Activated CD4-positive, alpha-beta T cell treated with anti-CD3 and anti-CD28 coated beads for 48 hours (primary cell): ENCODE measurements around the gene FRMD6.
A peak's percentile ranks its signal among the peaks of the same experiment; 100 is the strongest.

Experiments
- DNase-seq: peaks from one replicate; pipeline ENCODE4 v3.0.0-alpha.2; 2020

FRMD6 gene

DNA sequence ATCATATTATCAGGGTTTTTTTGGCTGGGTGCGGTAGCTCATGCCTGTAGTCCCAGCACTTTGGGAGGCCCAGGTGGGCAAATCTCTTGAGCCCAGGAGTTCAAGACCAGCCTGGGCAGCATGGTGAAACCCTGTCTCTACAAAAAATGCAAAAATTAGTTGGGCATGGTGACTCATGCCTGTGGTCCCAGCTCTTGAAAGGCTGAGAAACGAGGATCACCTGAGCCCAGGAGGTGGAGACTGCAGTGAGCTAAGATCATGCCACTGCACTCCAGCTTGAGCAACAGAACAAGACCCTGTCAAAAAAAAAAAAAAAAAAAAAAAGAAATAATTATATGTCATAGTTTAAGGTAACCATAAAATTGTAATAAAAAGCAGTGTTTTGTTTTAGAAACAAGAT, 18.4 kb upstream of the FRMD6 start:
- DNase-seq = peak; percentile 6

- DNase-seq = no peak
These were observed 15.6 kb upstream of the FRMD6 start for GRCh38 chr14:51636109-51636508.

GRCh38 chr14:51638071-51638944, 13.4 kb upstream of the FRMD6 start:
- DNase-seq = no peak

GRCh38 chr14:51639668-51640316, 11.9 kb upstream of the FRMD6 start:
- no peak for DNase-seq

GRCh38 chr14:51643140-51643539, 8.6 kb upstream of the FRMD6 start:
- no peak for DNase-seq

DNA sequence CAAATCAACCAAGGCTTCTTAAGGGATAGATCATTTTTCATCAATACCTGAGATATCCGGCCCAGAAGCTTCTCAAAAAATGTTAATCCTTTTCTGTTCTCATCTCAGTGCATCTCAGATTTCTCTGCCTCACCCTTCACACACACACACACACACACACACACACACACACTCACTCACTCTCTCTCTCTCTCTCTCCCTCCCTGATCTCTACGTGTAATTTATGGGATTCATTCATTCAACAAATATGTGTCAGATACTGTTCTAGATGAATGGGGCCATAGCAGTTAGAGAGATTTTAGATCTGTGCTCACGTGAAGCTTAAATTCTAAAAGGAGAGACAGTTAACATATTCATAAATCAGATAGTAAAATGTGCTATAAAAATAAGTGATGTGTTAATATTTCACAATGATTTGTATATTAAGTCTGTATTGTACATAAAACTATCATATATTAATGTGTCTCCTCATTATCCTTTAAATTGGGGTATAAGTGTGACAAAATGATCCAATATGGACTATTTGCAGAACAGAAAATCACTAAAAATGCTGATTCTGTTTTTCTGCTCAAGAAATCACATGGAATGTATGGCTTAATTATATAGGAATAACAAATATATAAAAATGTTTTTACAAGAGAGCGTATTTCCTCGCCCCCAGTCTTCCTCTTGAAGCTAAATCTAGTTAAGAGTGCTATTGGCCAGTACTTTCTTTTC, 7.3 kb upstream of the FRMD6 start:
- DNase-seq = no peak

DNA sequence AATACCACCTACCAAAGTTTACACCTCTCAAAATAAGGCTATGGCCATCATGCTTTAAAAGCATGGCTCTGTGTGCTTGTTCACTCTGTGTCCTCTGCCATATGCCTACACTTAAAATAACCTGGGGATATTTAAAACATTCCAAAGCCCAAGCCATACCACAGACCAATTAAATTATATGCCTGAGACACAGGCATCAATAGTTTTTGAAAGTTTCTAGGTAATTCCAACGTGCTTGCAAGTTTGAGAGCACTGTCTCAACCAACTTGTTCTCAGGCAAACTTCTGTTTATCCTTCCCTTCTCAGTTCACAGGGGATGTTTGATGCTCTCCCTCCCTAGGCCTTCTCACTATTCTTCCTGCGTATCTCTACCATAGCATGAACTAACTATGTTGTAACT, 3.4 kb upstream of the FRMD6 start:
- DNase-seq = no peak

GRCh38 chr14:51650716-51651387, 858 bp upstream of the FRMD6 start:
- DNase-seq = no peak

DNA sequence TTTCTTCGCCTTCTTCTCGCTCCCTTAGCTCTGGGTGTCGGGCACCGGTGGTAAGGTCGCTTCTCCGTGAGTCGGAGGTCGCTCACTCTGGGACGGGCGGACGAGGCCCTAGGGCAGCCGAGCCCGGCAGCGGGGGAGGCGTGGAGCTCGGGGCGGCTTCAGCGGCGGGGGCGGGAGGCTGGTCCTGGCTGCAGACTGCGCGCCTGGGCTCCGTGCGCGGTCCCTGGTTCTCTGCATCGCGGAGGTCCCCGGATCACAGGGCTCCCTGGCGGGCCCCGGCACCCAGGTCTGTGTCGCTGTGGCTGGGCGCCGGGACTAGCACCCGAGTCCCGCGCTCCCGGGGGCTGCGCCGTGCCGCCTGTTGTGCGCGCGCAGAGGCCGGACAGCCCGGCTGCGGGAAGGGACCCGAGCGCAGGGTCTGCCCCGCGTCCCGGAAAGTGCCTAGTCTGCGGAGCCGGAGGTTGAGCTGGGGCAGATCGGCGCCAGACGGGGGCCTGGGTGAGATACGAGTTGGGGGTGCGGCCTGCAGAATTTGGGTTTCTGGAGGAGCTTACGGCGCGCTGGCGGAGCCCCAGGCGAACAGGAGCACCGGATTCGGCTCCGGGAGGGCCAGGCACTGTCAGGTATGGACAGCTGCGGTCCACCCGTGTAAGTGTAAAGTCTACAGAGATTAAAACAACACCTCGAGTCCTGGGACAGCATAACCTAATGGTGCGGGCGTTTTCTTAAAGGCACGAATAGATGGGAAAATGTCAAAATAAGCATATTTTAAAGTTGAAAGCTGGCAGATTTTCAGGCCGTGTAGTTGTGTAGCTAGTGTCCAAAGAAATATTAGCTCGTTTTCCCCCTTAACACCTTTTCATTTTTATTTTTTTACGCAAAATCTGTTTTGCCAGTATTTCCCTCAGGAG, 713 bp downstream of the FRMD6 start:
- DNase-seq = no peak

DNA sequence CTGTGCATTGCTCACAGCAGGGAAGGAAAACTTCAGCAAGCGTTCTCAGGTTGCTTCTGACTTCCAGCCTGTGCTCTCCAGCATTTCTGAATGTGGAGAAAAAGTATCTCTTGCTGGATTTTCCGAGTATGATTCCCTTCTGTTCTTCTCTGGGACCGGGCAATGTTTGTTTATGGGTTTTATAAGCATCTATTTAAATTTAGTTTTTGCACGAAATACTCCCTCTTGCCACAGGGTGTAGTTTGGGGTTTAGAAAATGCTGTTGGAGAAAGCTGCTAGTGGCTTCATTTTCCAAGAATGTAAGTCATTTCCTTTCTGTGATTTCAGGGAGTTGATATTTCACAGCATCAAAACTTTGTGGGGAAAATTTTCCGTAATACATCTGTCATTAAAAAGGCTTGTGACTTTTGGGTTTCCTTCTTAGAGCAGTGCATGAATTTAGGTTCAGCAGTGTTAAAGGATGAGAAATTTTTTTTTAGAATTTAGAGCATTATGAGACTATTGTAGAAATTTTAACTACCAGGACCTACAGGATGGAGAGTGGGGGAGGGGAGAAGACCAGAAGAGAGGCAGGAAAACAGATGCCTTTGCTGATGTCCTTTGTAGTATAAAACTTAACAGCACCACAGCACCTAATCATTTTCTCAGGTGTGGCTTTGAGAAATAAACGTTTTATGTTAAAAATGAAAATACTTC, 1.5 kb downstream of the FRMD6 start:
- no peak for DNase-seq

- no peak for DNase-seq
These were observed 2.2 kb downstream of the FRMD6 start for GRCh38 chr14:51653775-51654532.

GRCh38 chr14:51654533-51654845, 2.8 kb downstream of the FRMD6 start:
- DNase-seq = no peak

DNA sequence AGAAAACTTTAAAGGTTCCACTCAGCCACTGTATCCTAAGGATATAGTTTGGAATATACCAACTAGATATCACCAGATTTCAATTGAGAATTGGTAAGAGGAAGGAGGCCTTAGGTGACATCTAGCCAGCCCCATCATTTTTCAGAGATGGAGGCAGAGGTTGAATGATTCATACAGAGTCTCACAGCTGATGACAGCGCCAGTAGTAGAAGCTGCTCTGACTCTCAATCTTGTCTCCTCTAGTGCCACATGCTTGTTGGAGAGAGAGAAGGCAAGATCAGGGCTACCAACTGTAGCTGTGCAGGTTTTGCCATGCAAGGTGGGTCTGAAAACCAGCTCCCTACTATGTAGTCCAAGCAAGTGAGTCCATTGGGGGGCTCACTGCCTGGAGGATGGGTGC, 6.1 kb downstream of the FRMD6 start:
- peak; percentile 9 for DNase-seq

DNA sequence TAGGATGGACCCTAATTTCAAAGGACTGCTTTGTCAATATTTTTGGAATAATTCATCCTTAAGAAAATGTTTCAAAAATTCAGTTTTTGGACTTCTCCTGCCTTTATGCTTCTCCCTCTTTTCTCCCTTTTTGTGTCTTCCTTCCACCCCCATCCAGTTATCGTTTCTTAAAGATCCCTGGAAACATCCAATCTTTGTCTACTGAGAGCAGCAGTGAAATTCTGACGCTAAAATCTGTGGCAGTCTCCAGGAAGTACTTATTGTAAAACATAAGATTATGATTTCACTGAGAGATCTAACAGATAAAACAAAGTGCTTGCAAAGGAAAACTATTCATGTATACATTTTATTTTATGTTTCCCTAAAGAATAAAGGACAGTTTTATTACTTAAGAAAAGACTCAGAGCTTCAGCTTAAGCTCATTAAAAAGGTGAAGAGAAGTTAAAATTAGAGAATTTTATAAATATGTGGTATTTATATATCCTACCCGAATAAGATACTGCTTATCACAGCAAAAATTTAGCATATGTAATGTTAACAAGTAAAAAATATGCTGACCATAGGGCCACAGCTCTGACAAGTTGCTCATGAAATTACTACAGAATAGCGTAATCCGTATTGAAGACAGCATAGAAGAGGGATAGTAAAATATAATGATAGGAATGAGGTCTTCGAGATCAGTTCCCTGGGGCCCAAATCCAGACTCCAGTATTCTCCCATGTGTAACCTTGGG, 6.9 kb downstream of the FRMD6 start:
- DNase-seq = no peak

DNA sequence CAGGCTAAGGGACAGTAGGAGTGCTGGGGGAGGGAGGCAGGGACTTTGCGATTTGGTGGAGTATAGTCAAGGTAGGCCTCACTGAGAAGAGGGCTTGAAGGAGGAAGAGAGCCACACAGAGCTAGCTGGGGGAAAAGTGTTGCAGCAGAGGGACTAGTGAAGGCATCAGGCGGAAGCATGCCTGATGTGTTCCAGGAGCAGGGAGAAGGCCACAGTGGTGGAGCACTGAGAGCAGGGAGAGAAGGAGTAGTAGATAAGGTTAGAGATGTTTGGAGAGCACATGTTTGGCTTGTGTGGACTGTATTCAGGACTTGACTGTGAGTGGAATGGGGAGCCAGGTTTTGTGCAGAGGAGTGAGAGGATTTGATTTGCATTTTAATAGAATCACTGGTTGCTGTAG, 9.0 kb downstream of the FRMD6 start:
- no peak for DNase-seq

- no peak for DNase-seq
These were observed 9.8 kb downstream of the FRMD6 start for GRCh38 chr14:51661504-51661903.

DNA sequence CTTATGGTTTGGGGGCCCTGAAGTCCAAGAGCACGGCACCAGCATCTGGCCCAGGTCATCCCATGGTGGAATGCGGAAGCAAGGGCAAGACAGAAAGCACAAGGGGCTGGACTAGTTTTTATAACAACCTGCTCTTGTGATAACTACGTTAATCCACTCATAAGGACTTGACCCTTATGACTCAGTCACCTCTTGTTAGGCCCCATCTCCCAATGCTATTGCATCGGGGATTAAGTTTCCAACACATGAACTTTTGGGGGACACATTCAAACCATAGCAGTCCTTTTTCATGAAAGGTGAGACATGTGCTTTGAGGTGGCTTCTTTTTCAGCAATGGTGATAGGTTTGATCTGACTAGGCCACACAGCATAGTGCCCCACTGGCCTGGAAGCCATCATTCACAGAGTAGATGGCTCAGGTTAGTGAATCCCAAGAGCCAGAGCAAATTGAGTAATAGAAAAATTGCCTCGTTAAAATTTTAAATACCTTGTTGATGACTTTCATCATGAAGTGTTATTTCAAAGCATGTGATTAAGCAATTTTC, 12.1 kb downstream of the FRMD6 start:
- DNase-seq = peak; percentile 6

DNA sequence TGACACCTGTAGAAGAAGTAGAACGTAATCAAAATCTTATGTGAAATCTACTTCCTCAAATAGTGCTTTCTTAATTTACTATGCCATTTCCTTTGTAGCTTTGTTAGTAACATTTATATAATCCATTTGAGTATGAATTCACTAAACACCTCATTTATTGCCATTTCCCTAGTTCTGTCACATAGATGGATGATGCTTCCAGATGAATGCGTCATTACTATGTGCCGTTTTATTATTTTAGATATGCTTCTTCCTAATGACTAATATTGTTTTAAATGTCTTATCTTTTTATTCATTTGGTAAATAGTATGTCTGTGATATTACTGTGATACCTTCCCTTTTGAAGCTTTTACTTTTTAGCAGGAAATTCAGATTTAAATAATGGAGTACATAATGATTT, 14.4 kb downstream of the FRMD6 start:
- no peak for DNase-seq

GRCh38 chr14:51666826-51667225, 15.1 kb downstream of the FRMD6 start:
- no peak for DNase-seq

GRCh38 chr14:51668870-51669269, 17.2 kb downstream of the FRMD6 start:
- no peak for DNase-seq
